MV-4-11 (cell line): Measurements from ENCODE around the gene FAAP24.
"Not testable (repeated sequence)": the region's sequence is repeated elsewhere in the genome, so short reads cannot be mapped to it uniquely, and the experiment has no call there.

Experiments used
- DNase-seq: peaks from one replicate; lab custom pipeline; 2025; lab: John Stamatoyannopoulos, UW

Gene FAAP24

GRCh38 chr19:32998722-32999121, 26.7 kb downstream of the FAAP24 start:
- DNase-seq: no peak

- no peak for DNase-seq
Observed at GRCh38 chr19:33000510-33000909, 28.5 kb downstream of the FAAP24 start.

GRCh38 chr19:33000910-33001309, 28.9 kb downstream of the FAAP24 start:
- DNase-seq: no peak

- not testable (repeated sequence) for DNase-seq
Observed at GRCh38 chr19:33002126-33002865, 30.3 kb downstream of the FAAP24 start.

GRCh38 chr19:33003424-33004024, 31.5 kb downstream of the FAAP24 start:
- DNase-seq: not testable (repeated sequence)

- DNase-seq: no peak
Observed at GRCh38 chr19:33005440-33005839, 33.4 kb downstream of the FAAP24 start.

- no peak for DNase-seq
Observed at GRCh38 chr19:33008738-33009137, 36.7 kb downstream of the FAAP24 start.

- not testable (repeated sequence) for DNase-seq
Observed at GRCh38 chr19:33010891-33011290, 38.8 kb downstream of the FAAP24 start.

- no peak for DNase-seq
Observed at GRCh38 chr19:33022472-33023116, 50.6 kb downstream of the FAAP24 start.

- no peak for DNase-seq
Observed at GRCh38 chr19:33024398-33024797, 52.4 kb downstream of the FAAP24 start.

GRCh38 chr19:33025468-33026238, 53.6 kb downstream of the FAAP24 start:
- DNase-seq: not testable (repeated sequence)

- not testable (repeated sequence) for DNase-seq
Observed at GRCh38 chr19:33026602-33027001, 54.6 kb downstream of the FAAP24 start.
